Type B pancreatic cell (in vitro differentiated cells): ENCODE measurements around the gene CREBRF. TPM values are rescaled to one million over a fixed set of nuclear protein-coding genes. Genes with fewer than 3 reads are reported as not detected.
A peak's percentile ranks its signal among the peaks of the same experiment; 100 is the strongest.

Experiments
- DNase-seq: peaks from one replicate; pipeline ENCODE4 v3.0.0; 2021; ENCODE audit warnings: mixed read lengths; ENCODE audit not compliant: unreplicated experiment; ENCODE audit errors: extremely low spot score
- H3K27ac Mint-ChIP-seq: 2 replicates; pipeline ENCODE4 v1.8.0; 2021; ENCODE audit warnings: mild to moderate bottlenecking, mixed read lengths
- H3K27me3 Mint-ChIP-seq: 2 replicates; pipeline ENCODE4 v1.8.0; 2021; ENCODE audit warnings: mixed read lengths
- H3K36me3 Mint-ChIP-seq: 2 replicates; pipeline ENCODE4 v1.8.0; 2021; ENCODE audit warnings: mixed read lengths
- H3K4me1 Mint-ChIP-seq: one replicate; pipeline ENCODE4 v1.8.0; 2021; ENCODE audit warnings: mixed read lengths; ENCODE audit not compliant: unreplicated experiment
- H3K4me3 Mint-ChIP-seq: 2 replicates; pipeline ENCODE4 v1.8.0; 2021; ENCODE audit warnings: mild to moderate bottlenecking, mixed read lengths
- H3K9me3 Mint-ChIP-seq: 2 replicates; pipeline ENCODE4 v1.8.0; 2021; ENCODE audit warnings: mixed read lengths
- long read RNA-seq: library from polyadenylated mRNA; unstranded; transcript quantifications from one replicate; pipeline ENCODE4 v2.0.0, GENCODE V29; 2020
- total RNA-seq: library from RNA; stranded (reverse); gene quantifications from 2 replicates; pipeline ENCODE4 v1.2.1, GENCODE V29; 2021; ENCODE audit warnings: low replicate concordance
- TF ChIP-seq, protein P1 (sequence below): fragments of 200-600 bp; sonication (generic); conservative IDR thresholded peaks from 2 replicates; pipeline ENCODE4 v1.5.0; 2021; ENCODE audit warnings: antibody characterized with exemption, mild to moderate bottlenecking

The CREBRF gene, protein sequence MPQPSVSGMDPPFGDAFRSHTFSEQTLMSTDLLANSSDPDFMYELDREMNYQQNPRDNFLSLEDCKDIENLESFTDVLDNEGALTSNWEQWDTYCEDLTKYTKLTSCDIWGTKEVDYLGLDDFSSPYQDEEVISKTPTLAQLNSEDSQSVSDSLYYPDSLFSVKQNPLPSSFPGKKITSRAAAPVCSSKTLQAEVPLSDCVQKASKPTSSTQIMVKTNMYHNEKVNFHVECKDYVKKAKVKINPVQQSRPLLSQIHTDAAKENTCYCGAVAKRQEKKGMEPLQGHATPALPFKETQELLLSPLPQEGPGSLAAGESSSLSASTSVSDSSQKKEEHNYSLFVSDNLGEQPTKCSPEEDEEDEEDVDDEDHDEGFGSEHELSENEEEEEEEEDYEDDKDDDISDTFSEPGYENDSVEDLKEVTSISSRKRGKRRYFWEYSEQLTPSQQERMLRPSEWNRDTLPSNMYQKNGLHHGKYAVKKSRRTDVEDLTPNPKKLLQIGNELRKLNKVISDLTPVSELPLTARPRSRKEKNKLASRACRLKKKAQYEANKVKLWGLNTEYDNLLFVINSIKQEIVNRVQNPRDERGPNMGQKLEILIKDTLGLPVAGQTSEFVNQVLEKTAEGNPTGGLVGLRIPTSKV
- total RNA-seq: 11.9 and 15.2 TPM in 2 replicates
- long read RNA-seq, full-length matches to known transcripts: 6 of 13 reads
- long read RNA-seq, partial matches to known transcripts: 1 of 13 reads
- long read RNA-seq, other reads (novel, unspliced or antisense): 6 of 13 reads

DNA sequence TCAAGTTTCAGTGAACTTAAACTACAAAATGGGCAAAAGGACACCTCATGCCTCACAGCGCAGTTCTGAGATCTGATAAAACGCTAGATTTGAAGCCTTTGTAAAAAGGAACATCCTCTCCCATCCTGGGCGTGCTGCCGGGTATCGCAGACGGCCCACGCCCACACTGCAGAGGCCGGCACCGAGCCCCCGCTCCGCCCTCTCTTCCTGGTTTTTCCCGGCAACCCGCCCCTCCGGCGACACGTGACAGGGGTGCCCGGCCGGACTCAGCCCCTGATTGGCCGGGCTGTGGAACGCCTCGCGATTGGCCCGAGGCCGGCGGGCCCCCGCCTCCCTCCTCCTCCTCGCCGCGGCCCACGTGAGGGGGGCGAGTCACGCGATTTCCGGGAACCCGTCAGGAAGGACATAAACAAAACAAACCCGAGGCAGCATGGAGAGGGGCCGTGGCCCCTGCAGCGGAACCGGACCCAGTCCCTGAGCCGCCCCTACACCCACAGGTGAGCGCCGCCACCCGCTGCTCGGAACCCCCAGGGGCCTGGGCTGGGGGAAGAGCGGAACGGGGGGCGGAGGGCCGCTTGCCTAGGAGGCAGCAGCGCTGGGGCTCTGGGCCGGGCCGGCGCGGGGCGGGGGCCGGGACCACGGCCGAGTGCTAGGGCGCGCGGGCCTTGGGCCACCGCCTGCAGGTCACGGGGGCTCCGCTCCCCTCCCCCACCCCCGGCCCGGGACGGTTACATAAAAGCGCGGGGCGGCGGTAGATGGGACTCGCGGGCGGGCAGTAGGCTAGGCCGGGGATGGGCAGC is at the start of gene CREBRF:
CREBRF (plus strand) TSS at position 370 of the 800 bp plus-strand sequence. CDS start 24,424 bp downstream, outside the sequence.
- H3K27me3 Mint-ChIP-seq: peaks cover 7% of the 10 kb centered on the region
- peaks cover 13% of the 10 kb centered on the region for H3K4me1 Mint-ChIP-seq
- no peaks in the 10 kb centered on the region for H3K9me3 Mint-ChIP-seq
- peak; percentile 99 for DNase-seq
- peak within 1 kb of the TSS; percentile 96 for H3K4me3 Mint-ChIP-seq
- TF ChIP-seq, protein P1, sequence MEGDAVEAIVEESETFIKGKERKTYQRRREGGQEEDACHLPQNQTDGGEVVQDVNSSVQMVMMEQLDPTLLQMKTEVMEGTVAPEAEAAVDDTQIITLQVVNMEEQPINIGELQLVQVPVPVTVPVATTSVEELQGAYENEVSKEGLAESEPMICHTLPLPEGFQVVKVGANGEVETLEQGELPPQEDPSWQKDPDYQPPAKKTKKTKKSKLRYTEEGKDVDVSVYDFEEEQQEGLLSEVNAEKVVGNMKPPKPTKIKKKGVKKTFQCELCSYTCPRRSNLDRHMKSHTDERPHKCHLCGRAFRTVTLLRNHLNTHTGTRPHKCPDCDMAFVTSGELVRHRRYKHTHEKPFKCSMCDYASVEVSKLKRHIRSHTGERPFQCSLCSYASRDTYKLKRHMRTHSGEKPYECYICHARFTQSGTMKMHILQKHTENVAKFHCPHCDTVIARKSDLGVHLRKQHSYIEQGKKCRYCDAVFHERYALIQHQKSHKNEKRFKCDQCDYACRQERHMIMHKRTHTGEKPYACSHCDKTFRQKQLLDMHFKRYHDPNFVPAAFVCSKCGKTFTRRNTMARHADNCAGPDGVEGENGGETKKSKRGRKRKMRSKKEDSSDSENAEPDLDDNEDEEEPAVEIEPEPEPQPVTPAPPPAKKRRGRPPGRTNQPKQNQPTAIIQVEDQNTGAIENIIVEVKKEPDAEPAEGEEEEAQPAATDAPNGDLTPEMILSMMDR: no peak
- peak within 1 kb of the TSS; percentile 95 for H3K27ac Mint-ChIP-seq
- no peaks in the 10 kb centered on the region for H3K36me3 Mint-ChIP-seq

DNA sequence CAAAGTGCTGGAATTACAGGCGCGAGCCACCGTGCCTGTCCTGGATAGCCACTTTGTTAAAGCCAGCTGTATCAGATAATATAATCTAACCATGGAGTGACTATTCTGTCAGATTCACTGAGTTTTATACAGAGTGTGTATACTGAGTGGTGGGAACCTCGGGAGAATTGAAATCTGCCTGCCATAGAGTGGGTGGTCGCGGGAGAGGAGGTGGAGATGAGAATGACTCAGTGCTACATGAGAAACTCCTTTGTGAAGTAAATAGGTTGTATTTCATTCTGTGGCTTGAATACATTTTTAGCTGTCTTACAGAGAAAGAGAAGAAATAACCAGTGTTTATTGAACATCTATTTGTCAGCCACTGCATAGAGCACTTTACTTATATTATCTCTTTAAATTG is 46.1 kb upstream of the CREBRF start:
- H3K27me3 Mint-ChIP-seq: no peaks in the 10 kb centered on the region
- peaks cover 19% of the 10 kb centered on the region for H3K4me1 Mint-ChIP-seq
- H3K9me3 Mint-ChIP-seq: no peaks in the 10 kb centered on the region
- H3K36me3 Mint-ChIP-seq: peaks cover 12% of the 10 kb centered on the region
- no peak overlapping the region for H3K4me3 Mint-ChIP-seq
- H3K27ac Mint-ChIP-seq: peak overlapping the region; percentile 17
- no peak for DNase-seq
- TF ChIP-seq, protein P1: no peak

DNA sequence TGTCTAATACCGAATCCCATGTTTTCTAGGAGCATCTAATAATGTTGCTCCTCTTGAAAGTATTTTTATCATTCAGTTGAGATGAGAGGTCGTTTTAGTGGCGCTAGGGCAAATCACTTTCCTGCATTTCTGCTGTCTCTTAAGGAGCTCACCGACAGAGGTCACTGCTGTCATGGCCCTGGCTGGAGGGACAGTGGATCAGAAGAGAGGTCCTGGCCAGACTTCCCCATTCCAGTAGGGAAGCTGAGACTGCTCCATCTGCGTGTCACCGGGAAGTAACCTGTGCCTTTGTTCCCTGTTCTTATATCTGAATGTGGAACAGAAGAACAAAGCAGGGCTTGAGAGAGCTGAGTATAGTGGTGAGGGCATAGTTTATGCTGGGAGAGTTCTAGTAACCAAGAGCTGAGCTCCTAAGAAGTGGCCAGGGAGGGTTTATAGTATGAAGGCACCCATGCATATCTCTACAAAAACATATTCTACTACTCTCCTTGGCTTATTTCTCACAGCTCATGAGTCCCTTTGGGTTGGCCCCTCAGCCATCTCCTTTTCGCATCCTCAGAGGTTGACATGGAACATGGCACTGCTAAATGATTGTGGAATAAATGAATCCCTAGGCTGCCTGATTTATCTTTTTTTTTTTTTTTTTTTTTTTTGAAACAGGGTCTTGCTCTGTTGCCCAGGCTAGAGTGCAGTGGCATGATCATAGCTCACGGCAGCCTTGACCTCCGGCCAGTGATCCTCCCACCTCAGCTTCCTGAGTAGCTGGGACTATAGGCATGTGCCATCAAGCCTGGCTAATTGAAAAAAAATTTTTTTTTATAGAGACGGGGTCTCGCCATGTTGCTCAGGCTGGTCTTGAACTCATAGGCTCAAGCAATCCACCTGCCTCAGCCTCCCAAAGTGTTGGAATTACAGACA is 45.3 kb upstream of the CREBRF start:
- H3K4me1 Mint-ChIP-seq: peaks cover 19% of the 10 kb centered on the region
- H3K27ac Mint-ChIP-seq: peak overlapping the region; percentile 17
- no peak overlapping the region for H3K4me3 Mint-ChIP-seq
- H3K27me3 Mint-ChIP-seq: no peaks in the 10 kb centered on the region
- TF ChIP-seq, protein P1: peak; percentile 55
- H3K36me3 Mint-ChIP-seq: peaks cover 12% of the 10 kb centered on the region
- DNase-seq: no peak
- no peaks in the 10 kb centered on the region for H3K9me3 Mint-ChIP-seq

DNA sequence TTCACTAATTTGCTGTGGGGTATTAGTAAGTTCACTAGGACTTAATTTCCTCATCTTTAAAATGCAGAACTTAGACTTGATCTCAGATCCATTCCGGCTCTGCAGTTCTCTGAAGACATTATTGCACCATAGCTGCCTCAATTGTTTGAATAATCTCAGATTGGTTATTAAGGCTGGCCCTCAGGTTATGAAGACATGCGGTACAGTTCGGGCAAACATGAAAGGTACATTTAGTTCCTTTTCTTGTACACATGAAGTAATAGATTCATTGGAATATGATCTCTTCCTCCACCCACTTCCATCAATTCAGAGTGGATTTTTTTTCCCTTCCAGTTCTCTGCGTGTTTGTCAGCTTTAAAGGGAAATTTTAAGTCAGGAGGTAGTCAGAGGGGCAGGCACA is 44.6 kb upstream of the CREBRF start:
- Mint-ChIP-seq H3K27ac (no peak overlapping the region), H3K4me3 (no peak overlapping the region)

More for the DNA sequence above, 44.6 kb upstream of the CREBRF start:
- no peak for DNase-seq
- Mint-ChIP-seq H3K9me3 (no peaks in the 10 kb centered on the region), H3K4me1 (peaks cover 25% of the 10 kb centered on the region), H3K27me3 (no peaks in the 10 kb centered on the region), H3K36me3 (peaks cover 12% of the 10 kb centered on the region)
- TF ChIP-seq, protein P1: no peak
